ENCODE results near the gene ACADS.

The ACADS gene

GRCh38 chr12:120748242-120748641 lies 22.6 kb downstream of the ACADS start:
- H4K5ac ChIP-seq (ENCODE audit: low read length) = no peak overlapping the region
- no peaks in the 10 kb centered on the region for H3K36me3 ChIP-seq (ENCODE audit: control insufficient read depth, insufficient read depth, low read length)
- H3K56ac ChIP-seq (ENCODE audit: low read length) = no peak overlapping the region
- H3K18ac ChIP-seq (ENCODE audit: low read length) = no peak overlapping the region
- H3K4me1 ChIP-seq (ENCODE audit: control insufficient read depth, low read depth, low read length) = no peaks in the 10 kb centered on the region
- no peak overlapping the region for H3K27ac ChIP-seq (ENCODE audit: low read depth, low read length)
- H3K79me1 ChIP-seq (ENCODE audit: low read length) = no peaks in the 10 kb centered on the region
- no peak overlapping the region for H3K4me2 ChIP-seq (ENCODE audit: low read length)
- no peak overlapping the region for H3K4ac ChIP-seq (ENCODE audit: low read depth, low read length)
- no peak overlapping the region for H3K9ac ChIP-seq (ENCODE audit: low read length)
- no peak overlapping the region for H3K23ac ChIP-seq (ENCODE audit: low read length)
- no peak overlapping the region for H3K4me3 ChIP-seq (ENCODE audit: low read length)
- H4K8ac ChIP-seq (ENCODE audit: low read depth, low read length) = no peak overlapping the region
- H3K27me3 ChIP-seq (ENCODE audit: insufficient read depth, low read length, poor library complexity) = no peaks in the 10 kb centered on the region
- H2BK120ac ChIP-seq (ENCODE audit: low read depth, low read length) = no peak overlapping the region
- H2AK5ac ChIP-seq (ENCODE audit: low read length) = no peak overlapping the region
- H3K79me2 ChIP-seq (ENCODE audit: control insufficient read depth, insufficient read depth, low read length) = no peaks in the 10 kb centered on the region
- no CpG with 5 or more reads among the region's 7 CpGs for WGBS (ENCODE audit: extremely low coverage, insufficient coverage, low lambda C conversion rate)
- DNase-seq = no peak
- no peak overlapping the region for H2BK15ac ChIP-seq (replicated peaks; ENCODE audit: low read depth)
- no peak overlapping the region for H2BK5ac ChIP-seq (ENCODE audit: low read length)

GRCh38 chr12:120749256-120749655 lies 23.6 kb downstream of the ACADS start:
- Histone ChIP-seq H3K9ac (ENCODE audit: low read length) (no peak overlapping the region), H3K79me2 (ENCODE audit: control insufficient read depth, insufficient read depth, low read length) (no peaks in the 10 kb centered on the region), H3K18ac (ENCODE audit: low read length) (no peak overlapping the region), H2BK5ac (ENCODE audit: low read length) (no peak overlapping the region), H2AK5ac (ENCODE audit: low read length) (no peak overlapping the region), H4K8ac (ENCODE audit: low read depth, low read length) (no peak overlapping the region), H3K4me1 (ENCODE audit: control insufficient read depth, low read depth, low read length) (no peaks in the 10 kb centered on the region), H3K27ac (ENCODE audit: low read depth, low read length) (no peak overlapping the region), H3K36me3 (ENCODE audit: control insufficient read depth, insufficient read depth, low read length) (no peaks in the 10 kb centered on the region), H3K23ac (ENCODE audit: low read length) (no peak overlapping the region), H3K56ac (ENCODE audit: low read length) (no peak overlapping the region), H3K4me2 (ENCODE audit: low read length) (no peak overlapping the region), H4K5ac (ENCODE audit: low read length) (no peak overlapping the region), H3K4ac (ENCODE audit: low read depth, low read length) (no peak overlapping the region), H2BK120ac (ENCODE audit: low read depth, low read length) (no peak overlapping the region), H3K4me3 (ENCODE audit: low read length) (no peak overlapping the region), H2BK15ac (replicated peaks; ENCODE audit: low read depth) (no peak overlapping the region), H3K27me3 (ENCODE audit: insufficient read depth, low read length, poor library complexity) (no peaks in the 10 kb centered on the region), H3K79me1 (ENCODE audit: low read length) (no peaks in the 10 kb centered on the region)
- no CpG with 5 or more reads among the region's 5 CpGs for WGBS (ENCODE audit: extremely low coverage, insufficient coverage, low lambda C conversion rate)
- no peak for DNase-seq

- DNase-seq = no peak
- no peak overlapping the region for H3K27ac ChIP-seq (ENCODE audit: low read depth, low read length)
- WGBS (ENCODE audit: extremely low coverage, insufficient coverage, low lambda C conversion rate) = no CpG with 5 or more reads among the region's 5 CpGs
- no peaks in the 10 kb centered on the region for H3K79me1 ChIP-seq (ENCODE audit: low read length)
- H4K8ac ChIP-seq (ENCODE audit: low read depth, low read length) = no peak overlapping the region
- H3K9ac ChIP-seq (ENCODE audit: low read length) = no peak overlapping the region
- no peak overlapping the region for H2BK120ac ChIP-seq (ENCODE audit: low read depth, low read length)
- no peak overlapping the region for H2BK5ac ChIP-seq (ENCODE audit: low read length)
- no peak overlapping the region for H3K4me2 ChIP-seq (ENCODE audit: low read length)
- no peak overlapping the region for H4K5ac ChIP-seq (ENCODE audit: low read length)
- H3K36me3 ChIP-seq (ENCODE audit: control insufficient read depth, insufficient read depth, low read length) = no peaks in the 10 kb centered on the region
- no peak overlapping the region for H2AK5ac ChIP-seq (ENCODE audit: low read length)
- no peak overlapping the region for H3K4ac ChIP-seq (ENCODE audit: low read depth, low read length)
- no peaks in the 10 kb centered on the region for H3K79me2 ChIP-seq (ENCODE audit: control insufficient read depth, insufficient read depth, low read length)
- H3K4me1 ChIP-seq (ENCODE audit: control insufficient read depth, low read depth, low read length) = no peaks in the 10 kb centered on the region
- no peaks in the 10 kb centered on the region for H3K27me3 ChIP-seq (ENCODE audit: insufficient read depth, low read length, poor library complexity)
- H3K23ac ChIP-seq (ENCODE audit: low read length) = no peak overlapping the region
- H2BK15ac ChIP-seq (replicated peaks; ENCODE audit: low read depth) = no peak overlapping the region
- no peak overlapping the region for H3K18ac ChIP-seq (ENCODE audit: low read length)
- no peak overlapping the region for H3K56ac ChIP-seq (ENCODE audit: low read length)
- no peak overlapping the region for H3K4me3 ChIP-seq (ENCODE audit: low read length)
These were observed 25.2 kb downstream of the ACADS start for GRCh38 chr12:120750806-120751205.

- no peak overlapping the region for H3K56ac ChIP-seq (ENCODE audit: low read length)
- no peak overlapping the region for H4K8ac ChIP-seq (ENCODE audit: low read depth, low read length)
- no peak overlapping the region for H2BK5ac ChIP-seq (ENCODE audit: low read length)
- no peak overlapping the region for H3K18ac ChIP-seq (ENCODE audit: low read length)
- H3K9ac ChIP-seq (ENCODE audit: low read length) = no peak overlapping the region
- H3K27ac ChIP-seq (ENCODE audit: low read depth, low read length) = no peak overlapping the region
- H3K79me2 ChIP-seq (ENCODE audit: control insufficient read depth, insufficient read depth, low read length) = no peaks in the 10 kb centered on the region
- no peaks in the 10 kb centered on the region for H3K27me3 ChIP-seq (ENCODE audit: insufficient read depth, low read length, poor library complexity)
- H2AK5ac ChIP-seq (ENCODE audit: low read length) = no peak overlapping the region
- no peak overlapping the region for H3K4me3 ChIP-seq (ENCODE audit: low read length)
- WGBS (ENCODE audit: extremely low coverage, insufficient coverage, low lambda C conversion rate) = no CpG with 5 or more reads among the region's 9 CpGs
- H3K4me2 ChIP-seq (ENCODE audit: low read length) = no peak overlapping the region
- H4K5ac ChIP-seq (ENCODE audit: low read length) = no peak overlapping the region
- H3K36me3 ChIP-seq (ENCODE audit: control insufficient read depth, insufficient read depth, low read length) = no peaks in the 10 kb centered on the region
- H3K79me1 ChIP-seq (ENCODE audit: low read length) = no peaks in the 10 kb centered on the region
- no peak overlapping the region for H3K4ac ChIP-seq (ENCODE audit: low read depth, low read length)
- no peak overlapping the region for H3K23ac ChIP-seq (ENCODE audit: low read length)
- no peak overlapping the region for H2BK120ac ChIP-seq (ENCODE audit: low read depth, low read length)
- H3K4me1 ChIP-seq (ENCODE audit: control insufficient read depth, low read depth, low read length) = no peaks in the 10 kb centered on the region
- no peak overlapping the region for H2BK15ac ChIP-seq (replicated peaks; ENCODE audit: low read depth)
- peak; percentile 32 for DNase-seq
These were observed 25.8 kb downstream of the ACADS start for GRCh38 chr12:120751389-120751788.

- Histone ChIP-seq H3K56ac (ENCODE audit: low read length) (no peak overlapping the region), H3K36me3 (ENCODE audit: control insufficient read depth, insufficient read depth, low read length) (no peaks in the 10 kb centered on the region), H3K18ac (ENCODE audit: low read length) (no peak overlapping the region), H3K4ac (ENCODE audit: low read depth, low read length) (no peak overlapping the region), H3K79me2 (ENCODE audit: control insufficient read depth, insufficient read depth, low read length) (no peaks in the 10 kb centered on the region), H3K4me2 (ENCODE audit: low read length) (no peak overlapping the region), H4K8ac (ENCODE audit: low read depth, low read length) (no peak overlapping the region), H3K9ac (ENCODE audit: low read length) (no peak overlapping the region), H2BK15ac (replicated peaks; ENCODE audit: low read depth) (no peak overlapping the region), H2BK120ac (ENCODE audit: low read depth, low read length) (no peak overlapping the region), H3K79me1 (ENCODE audit: low read length) (no peaks in the 10 kb centered on the region), H3K27ac (ENCODE audit: low read depth, low read length) (no peak overlapping the region), H3K27me3 (ENCODE audit: insufficient read depth, low read length, poor library complexity) (no peaks in the 10 kb centered on the region), H2BK5ac (ENCODE audit: low read length) (no peak overlapping the region), H3K4me3 (ENCODE audit: low read length) (no peak overlapping the region), H3K23ac (ENCODE audit: low read length) (no peak overlapping the region), H4K5ac (ENCODE audit: low read length) (no peak overlapping the region), H2AK5ac (ENCODE audit: low read length) (no peak overlapping the region), H3K4me1 (ENCODE audit: control insufficient read depth, low read depth, low read length) (no peaks in the 10 kb centered on the region)
- DNase-seq = no peak
These were observed 29.2 kb downstream of the ACADS start for GRCh38 chr12:120754792-120755191.

- Histone ChIP-seq H3K79me1 (ENCODE audit: low read length) (no peaks in the 10 kb centered on the region), H3K4me1 (ENCODE audit: control insufficient read depth, low read depth, low read length) (no peaks in the 10 kb centered on the region), H3K27ac (ENCODE audit: low read depth, low read length) (no peak overlapping the region), H3K56ac (ENCODE audit: low read length) (no peak overlapping the region), H2BK15ac (replicated peaks; ENCODE audit: low read depth) (no peak overlapping the region), H3K9ac (ENCODE audit: low read length) (no peak overlapping the region), H3K27me3 (ENCODE audit: insufficient read depth, low read length, poor library complexity) (no peaks in the 10 kb centered on the region), H4K5ac (ENCODE audit: low read length) (no peak overlapping the region), H4K8ac (ENCODE audit: low read depth, low read length) (no peak overlapping the region), H3K4me2 (ENCODE audit: low read length) (no peak overlapping the region), H3K4ac (ENCODE audit: low read depth, low read length) (no peak overlapping the region), H3K79me2 (ENCODE audit: control insufficient read depth, insufficient read depth, low read length) (no peaks in the 10 kb centered on the region), H3K23ac (ENCODE audit: low read length) (no peak overlapping the region), H2BK120ac (ENCODE audit: low read depth, low read length) (no peak overlapping the region), H2BK5ac (ENCODE audit: low read length) (no peak overlapping the region), H2AK5ac (ENCODE audit: low read length) (no peak overlapping the region), H3K18ac (ENCODE audit: low read length) (no peak overlapping the region), H3K36me3 (ENCODE audit: control insufficient read depth, insufficient read depth, low read length) (no peaks in the 10 kb centered on the region), H3K4me3 (ENCODE audit: low read length) (no peak overlapping the region)
- no peak for DNase-seq
These were observed 29.6 kb downstream of the ACADS start for GRCh38 chr12:120755269-120755668.
